Right renal pelvis (tissue), 4 donors: ENCODE results near the gene ATF6B. TPM values are rescaled to one million over a fixed set of nuclear protein-coding genes. Genes with fewer than 3 reads are reported as not detected.
"Not testable (repeated sequence)": the region's sequence is repeated elsewhere in the genome, so short reads cannot be mapped to it uniquely, and the experiment has no call there.

Source experiments
- DNase-seq, 4 donors: peaks; one replicate each; pipeline ENCODE4 v3.0.0-alpha.2; 2013; ENCODE audit warnings: low read depth in 4 of 4, low spot score in 3 of 4, missing footprints in 1 of 4
- polyA plus RNA-seq, 4 donors: library from polyadenylated mRNA; unstranded; fragments of 120-200 nt; gene quantifications; one replicate each; pipeline ENCODE4 v1.2.1, GENCODE V29; 2013; ENCODE audit not compliant: insufficient read length in 4 of 4

Gene ATF6B
- polyA plus RNA-seq, 4 donors, result 98.3 to 104 (median 101) TPM

- DNase-seq, result no peak
Measured at GRCh38 chr6:32156891-32157290, 28.8 kb upstream of the ATF6B start.

- DNase-seq, result peak in 1 of 4 donors; percentile 60
Measured at GRCh38 chr6:32154514-32155161, 26.6 kb upstream of the ATF6B start.

- DNase-seq, result peak; percentile 89 to 95 (median 92)
Measured at GRCh38 chr6:32153564-32154513, 25.8 kb upstream of the ATF6B start, which contains the start of gene PPT2. Gene PPT2 (plus strand): TSS chr6:32154141. CDS start chr6:32154595, 454 bp downstream.

GRCh38 chr6:32152769-32153563 lies 24.9 kb upstream of the ATF6B start:
- DNase-seq, result no peak

GRCh38 chr6:32151863-32152768 lies 24.1 kb upstream of the ATF6B start, which contains the start of gene PRRT1:
Gene PRRT1 (minus strand): TSS chr6:32151939. CDS start chr6:32151827, 112 bp downstream.
- no peak for DNase-seq

- DNase-seq, result no peak
Measured at GRCh38 chr6:32151181-32151862, 23.3 kb upstream of the ATF6B start.

GRCh38 chr6:32149932-32150870 lies 22.2 kb upstream of the ATF6B start:
- no peak for DNase-seq

GRCh38 chr6:32149092-32149755 lies 21.2 kb upstream of the ATF6B start:
- no peak for DNase-seq

GRCh38 chr6:32148289-32149091 lies 20.4 kb upstream of the ATF6B start:
- DNase-seq, result peak in 1 of 4 donors; percentile 75

- no peak for DNase-seq
Measured at GRCh38 chr6:32147401-32148132, 19.5 kb upstream of the ATF6B start.

- DNase-seq, result no peak
Measured at GRCh38 chr6:32146687-32147086, 18.6 kb upstream of the ATF6B start.

GRCh38 chr6:32146287-32146686 lies 18.2 kb upstream of the ATF6B start:
- no peak for DNase-seq

GRCh38 chr6:32144238-32144637 lies 16.2 kb upstream of the ATF6B start:
- DNase-seq, result not testable (repeated sequence)

GRCh38 chr6:32140420-32141046 lies 12.5 kb upstream of the ATF6B start:
- DNase-seq, result no peak

GRCh38 chr6:32139590-32139989 lies 11.5 kb upstream of the ATF6B start:
- no peak for DNase-seq
